Neuronal stem cell (in vitro differentiated cells): ENCODE measurements around the gene TDRD1.

Source experiments
- DNase-seq: peaks from one replicate; pipeline ENCODE4 v3.0.0-alpha.2; 2013; ENCODE audit warnings: low spot score
- H2AFZ ChIP-seq: one replicate; pipeline ENCODE4 v1.6.1; 2013; ENCODE audit warnings: mild to moderate bottlenecking, low read length, inconsistent platforms
- H2AK5ac ChIP-seq: 2 replicates; pipeline ENCODE4 v1.6.1; 2013; ENCODE audit warnings: low read depth, mild to moderate bottlenecking, inconsistent platforms, low read length, moderate library complexity, mixed read lengths
- H2BK120ac ChIP-seq: 2 replicates; pipeline ENCODE4 v1.6.1; 2013; ENCODE audit warnings: low read depth, mild to moderate bottlenecking, inconsistent platforms, low read length, moderate library complexity, mixed read lengths
- H2BK12ac ChIP-seq: one replicate; pipeline ENCODE4 v1.6.1; 2013; ENCODE audit warnings: low read length, inconsistent platforms
- H2BK15ac ChIP-seq: 2 replicates; pipeline ENCODE4 v1.6.1; 2013; ENCODE audit warnings: mild to moderate bottlenecking, low read length, inconsistent platforms, mixed read lengths
- H2BK5ac ChIP-seq: one replicate; pipeline ENCODE4 v1.6.1; 2013; ENCODE audit warnings: inconsistent platforms, mild to moderate bottlenecking, low read length, moderate library complexity
- H3K14ac ChIP-seq: one replicate; pipeline ENCODE4 v1.6.1; 2013; ENCODE audit warnings: low read length, inconsistent platforms
- H3K18ac ChIP-seq: 2 replicates; pipeline ENCODE4 v1.6.1; 2013; ENCODE audit warnings: low read length, inconsistent platforms
- H3K23ac ChIP-seq: 2 replicates; pipeline ENCODE4 v1.6.1; 2013; ENCODE audit warnings: low read depth, mild to moderate bottlenecking, mixed read lengths, low read length, inconsistent platforms; ENCODE audit not compliant: poor library complexity
- H3K27ac ChIP-seq: replicated peaks from 3 replicates; pipeline ENCODE4 v1.5.1; 2013; ENCODE audit warnings: low read length, inconsistent platforms
- H3K27me3 ChIP-seq, 3 experiments: 2 replicates each; pipeline ENCODE4 v1.6.1; 2013; ENCODE audit warnings: low read length in 3 of 3, mild to moderate bottlenecking in 2 of 3, inconsistent platforms in 1 of 3, low read depth in 1 of 3, mixed read lengths in 1 of 3, moderate library complexity in 1 of 3; ENCODE audit not compliant: control insufficient read depth in 3 of 3, insufficient read depth in 3 of 3
- H3K36me3 ChIP-seq, 2 donors: replicated peaks in 1 of 2; 2 replicates each; pipeline ENCODE4 v1.6.1; 2013; ENCODE audit warnings: low read length in 2 of 2; ENCODE audit not compliant: control insufficient read depth in 2 of 2, insufficient read depth in 2 of 2
- H3K4ac ChIP-seq: 2 replicates; pipeline ENCODE4 v1.6.1; 2013; ENCODE audit warnings: inconsistent platforms, mild to moderate bottlenecking, low read length, moderate library complexity
- H3K4me1 ChIP-seq, 2 donors: 1 replicate in 1 of 2; 2 replicates in 1 of 2; pipeline ENCODE4 v1.6.1; 2013; ENCODE audit warnings: low read length in 2 of 2, low read depth in 1 of 2; ENCODE audit not compliant: control insufficient read depth in 2 of 2, insufficient read depth in 1 of 2
- H3K4me2 ChIP-seq: one replicate; pipeline ENCODE4 v1.6.1; 2013; ENCODE audit warnings: mild to moderate bottlenecking, low read length, inconsistent platforms; ENCODE audit not compliant: insufficient read depth, poor library complexity, severe bottlenecking
- H3K4me3 ChIP-seq, 2 donors: 2 replicates each; pipeline ENCODE4 v1.5.1; 2013; ENCODE audit warnings: low read length in 2 of 2, mild to moderate bottlenecking in 2 of 2, inconsistent platforms in 1 of 2, moderate library complexity in 1 of 2
- H3K79me1 ChIP-seq: one replicate; pipeline ENCODE4 v1.6.1; 2013; ENCODE audit warnings: low read depth, mild to moderate bottlenecking, inconsistent platforms, low read length, moderate library complexity
- H3K9ac ChIP-seq: one replicate; pipeline ENCODE4 v1.6.1; 2013; ENCODE audit warnings: mild to moderate bottlenecking, low read depth, low read length, inconsistent platforms; ENCODE audit not compliant: poor library complexity
- H3K9me3 ChIP-seq, 2 donors: replicated peaks in 1 of 2; 2 replicates each; pipeline versions ENCODE3 to v1.6.1; 2013; ENCODE audit warnings: low read length in 2 of 2, mild to moderate bottlenecking in 2 of 2, inconsistent platforms in 1 of 2, low read depth in 1 of 2, mixed read lengths in 1 of 2, moderate library complexity in 1 of 2; ENCODE audit not compliant: control insufficient read depth in 2 of 2, insufficient read depth in 1 of 2
- H4K8ac ChIP-seq: one replicate; pipeline ENCODE4 v1.6.1; 2013; ENCODE audit warnings: low read depth, mild to moderate bottlenecking, inconsistent platforms, low read length, moderate library complexity
- H4K91ac ChIP-seq: one replicate; pipeline ENCODE4 v1.6.1; 2013; ENCODE audit warnings: low read length, low read depth, mild to moderate bottlenecking, inconsistent platforms; ENCODE audit not compliant: poor library complexity
- WGBS, 2 donors: extraction: QIAGEN DNeasy Blood & Tissue Kit; methylation state at CpG; one replicate each; pipeline ENCODE4 v1.1.7; 2013; ENCODE audit warnings: missing lambda C conversion rate in 2 of 2, mixed read lengths in 1 of 2; ENCODE audit not compliant: insufficient read length in 2 of 2, insufficient replicate concordance in 1 of 2; ENCODE audit errors: extremely low coverage in 2 of 2; 5-methylcytosine and 5-hydroxymethylcytosine counted together

The TDRD1 gene

GRCh38 chr10:114157912-114158311 is 21.2 kb upstream of the TDRD1 start:
- Histone ChIP-seq H3K14ac (no peak overlapping the region), H3K9me3 (no peaks in the 10 kb centered on the region), H3K27me3 (no peaks in the 10 kb centered on the region), H4K91ac (no peak overlapping the region), H3K79me1 (no peaks in the 10 kb centered on the region), H2AK5ac (no peak overlapping the region), H2BK15ac (no peak overlapping the region), H3K4me3 (no peak overlapping the region), H3K36me3 (no peaks in the 10 kb centered on the region), H2BK5ac (no peak overlapping the region), H3K4me1 (no peaks in the 10 kb centered on the region), H3K18ac (no peak overlapping the region), H3K9ac (no peak overlapping the region), H3K27ac (no peak overlapping the region), H3K4me2 (no peak overlapping the region), H2AFZ (no peak overlapping the region), H2BK120ac (no peak overlapping the region), H3K4ac (no peak overlapping the region), H3K23ac (no peak overlapping the region), H4K8ac (no peak overlapping the region), H2BK12ac (no peak overlapping the region)
- no peak for DNase-seq
- no CpG with 5 or more reads among the region's 2 CpGs for WGBS, 2 donors

- Histone ChIP-seq H3K23ac (no peak overlapping the region), H4K91ac (no peak overlapping the region), H3K4me1 (no peaks in the 10 kb centered on the region), H4K8ac (no peak overlapping the region), H3K4ac (no peak overlapping the region), H3K4me2 (no peak overlapping the region), H3K79me1 (no peaks in the 10 kb centered on the region), H3K27ac (no peak overlapping the region), H2AFZ (no peak overlapping the region), H3K9me3 (peaks cover 0 to 2% of the 10 kb centered on the region in 2 donors), H3K36me3 (no peaks in the 10 kb centered on the region), H3K27me3 (no peaks in the 10 kb centered on the region), H3K9ac (no peak overlapping the region), H2BK15ac (no peak overlapping the region), H3K4me3 (no peak overlapping the region), H2AK5ac (no peak overlapping the region), H2BK120ac (no peak overlapping the region), H3K18ac (no peak overlapping the region), H2BK12ac (no peak overlapping the region), H2BK5ac (no peak overlapping the region), H3K14ac (no peak overlapping the region)
- 100% methylated on average over 1 of the region's 2 CpGs; no CpG with 5 or more reads in 1 of the 2 donors for WGBS, 2 donors
- DNase-seq = no peak
Observed at GRCh38 chr10:114163062-114163461, 16.1 kb upstream of the TDRD1 start.

- Histone ChIP-seq H3K9me3 (peaks cover 1 to 10% of the 10 kb centered on the region in 2 donors), H2AK5ac (no peak overlapping the region), H3K27ac (no peak overlapping the region), H2BK120ac (no peak overlapping the region), H3K4me3 (no peak overlapping the region), H4K8ac (no peak overlapping the region), H2AFZ (no peak overlapping the region), H3K18ac (no peak overlapping the region), H3K79me1 (no peaks in the 10 kb centered on the region), H3K27me3 (no peaks in the 10 kb centered on the region), H3K4me1 (no peaks in the 10 kb centered on the region), H2BK15ac (no peak overlapping the region), H3K23ac (no peak overlapping the region), H3K9ac (no peak overlapping the region), H4K91ac (no peak overlapping the region), H3K36me3 (no peaks in the 10 kb centered on the region), H3K4me2 (no peak overlapping the region), H2BK5ac (no peak overlapping the region), H2BK12ac (no peak overlapping the region), H3K4ac (no peak overlapping the region), H3K14ac (no peak overlapping the region)
- WGBS, 2 donors = no CpG with 5 or more reads among the region's 3 CpGs
- DNase-seq = no peak
Observed at GRCh38 chr10:114166043-114166442, 13.1 kb upstream of the TDRD1 start.

DNA sequence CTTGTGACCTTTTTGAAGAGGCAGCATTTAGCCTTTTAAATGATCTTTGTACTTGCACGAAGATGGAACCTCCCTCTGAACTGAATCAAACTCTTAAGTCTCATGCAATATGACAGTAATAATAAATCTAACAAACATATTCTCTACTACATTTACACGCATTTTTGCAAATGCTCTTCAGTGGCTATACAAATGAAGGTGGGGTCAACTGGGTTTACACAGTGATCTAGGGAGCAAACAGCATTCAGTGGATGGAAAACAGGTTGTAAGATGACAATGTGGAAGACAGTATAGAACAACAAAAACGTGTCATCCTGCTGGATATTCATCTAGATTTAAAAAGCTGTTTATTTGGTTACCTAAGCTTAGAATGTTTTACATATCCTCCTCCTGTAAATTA is 12.7 kb upstream of the TDRD1 start:
- WGBS, 2 donors = 100% methylated on average over 1 of the region's 3 CpGs; no CpG with 5 or more reads in 1 of the 2 donors
- Histone ChIP-seq H3K4me2 (no peak overlapping the region), H2BK5ac (no peak overlapping the region), H3K79me1 (no peaks in the 10 kb centered on the region), H3K36me3 (no peaks in the 10 kb centered on the region), H4K8ac (no peak overlapping the region), H3K14ac (no peak overlapping the region), H3K4me1 (no peaks in the 10 kb centered on the region), H3K27me3 (no peaks in the 10 kb centered on the region), H3K9me3 (peaks cover 1 to 10% of the 10 kb centered on the region in 2 donors), H2BK15ac (no peak overlapping the region), H3K18ac (no peak overlapping the region), H2BK120ac (no peak overlapping the region), H4K91ac (no peak overlapping the region), H3K4ac (no peak overlapping the region), H3K4me3 (no peak overlapping the region), H2AFZ (no peak overlapping the region), H2AK5ac (no peak overlapping the region), H3K9ac (no peak overlapping the region), H2BK12ac (no peak overlapping the region), H3K23ac (no peak overlapping the region), H3K27ac (no peak overlapping the region)
- DNase-seq = no peak
